SU-DHL-6 (cell line): ENCODE results near the gene ADK.

Experiments used
- H2AFZ ChIP-seq: fragments of 200-600 bp; sonication (generic); 2 replicates; pipeline ENCODE4 v1.6.1; 2014; ENCODE audit warnings: low read depth, mild to moderate bottlenecking, moderate library complexity, mixed read lengths, antibody characterized with exemption, low read length; ENCODE audit not compliant: severe bottlenecking
- H3F3A ChIP-seq: fragments of 200-600 bp; shearing (Covaris generic); 2 replicates; pipeline ENCODE4 v1.6.0; 2016; ENCODE audit warnings: antibody characterized with exemption, mild to moderate bottlenecking; ENCODE audit not compliant: insufficient read depth
- H3K27ac ChIP-seq: fragments of 200-600 bp; sonication (generic); 2 replicates; pipeline ENCODE4 v1.5.1; 2016; ENCODE audit warnings: low read depth, mild to moderate bottlenecking, low read length, moderate library complexity, mixed read lengths
- H3K27me3 ChIP-seq: fragments of 200-600 bp; sonication (generic), shearing (Covaris generic); 2 replicates; pipeline ENCODE4 v1.6.0; 2014; ENCODE audit warnings: mild to moderate bottlenecking, low read length
- H3K36me3 ChIP-seq: fragments of 200-600 bp; sonication (generic); 2 replicates; pipeline ENCODE4 v1.6.1; 2014; ENCODE audit warnings: mild to moderate bottlenecking, low read length, mixed read lengths
- H3K4me2 ChIP-seq: fragments of 300-600, 200-600 bp; shearing (Covaris generic), sonication (generic); 2 replicates; pipeline ENCODE4 v1.6.0; 2014; ENCODE audit warnings: low read length, low read depth, mild to moderate bottlenecking; ENCODE audit not compliant: poor library complexity, severe bottlenecking
- H3K4me3 ChIP-seq: fragments of 200-600 bp; sonication (generic); 2 replicates; pipeline ENCODE4 v1.5.1; 2014; ENCODE audit warnings: antibody characterized with exemption, low read length, mild to moderate bottlenecking, mixed read lengths; ENCODE audit not compliant: insufficient read depth, poor library complexity, severe bottlenecking
- H3K79me2 ChIP-seq: fragments of 200-600 bp; sonication (generic); 2 replicates; pipeline ENCODE4 v1.6.1; 2014; ENCODE audit warnings: mild to moderate bottlenecking, low read length, moderate library complexity; ENCODE audit not compliant: insufficient read depth
- H3K9ac ChIP-seq: fragments of 200-600 bp; sonication (generic); 2 replicates; pipeline ENCODE4 v1.7.0; 2014; ENCODE audit warnings: mild to moderate bottlenecking, low read length
- H3K9me2 ChIP-seq: fragments of 200-600 bp; sonication (generic); replicated peaks from 2 replicates; pipeline ENCODE4 v1.6.1; 2014; ENCODE audit warnings: low read length; ENCODE audit not compliant: insufficient read depth
- H3K9me3 ChIP-seq: fragments of 200-600 bp; sonication (generic); 2 replicates; pipeline ENCODE4 v1.6.1; 2014; ENCODE audit warnings: low read length, mixed read lengths; ENCODE audit not compliant: insufficient read depth
- H4K20me1 ChIP-seq: fragments of 200-600 bp; sonication (generic); 2 replicates; pipeline ENCODE4 v1.6.1; 2014; ENCODE audit warnings: low read depth, mild to moderate bottlenecking, antibody characterized with exemption, low read length, moderate library complexity, mixed read lengths
- EZH2phosphoT487 ChIP-seq: fragments of 200-600 bp; sonication (generic), shearing (Covaris generic); conservative IDR thresholded peaks from 2 replicates; pipeline ENCODE4 v1.6.1; 2018; ENCODE audit warnings: mild to moderate bottlenecking, antibody characterized with exemption, low read length, moderate library complexity, mixed read lengths
- TF ChIP-seq, protein P1 (sequence below): fragments of 200-600 bp; sonication (generic); IDR thresholded peaks from one replicate; pipeline ENCODE4 v1.5.1; 2017; ENCODE audit warnings: antibody characterized with exemption, mild to moderate bottlenecking, low read length, moderate library complexity; ENCODE audit not compliant: insufficient read depth, poor library complexity, severe bottlenecking

The ADK gene

GRCh38 chr10:74507951-74508350 lies 356.9 kb downstream of the ADK start:
- Histone ChIP-seq H3K4me2 (no peak overlapping the region), H3K27me3 (no peaks in the 10 kb centered on the region), H4K20me1 (no peaks in the 10 kb centered on the region), H3K79me2 (no peaks in the 10 kb centered on the region), H3K9me2 (no peaks in the 10 kb centered on the region), H3K9me3 (peaks cover 9% of the 10 kb centered on the region; the same call in 1 of the 2 replicates), H3K4me3 (no peak overlapping the region), H3K9ac (no peak overlapping the region), H3K27ac (no peak overlapping the region), H3K36me3 (0 out of 2 replicates have a peak, but pooled peaks cover 3% of the 10 kb centered on the region), H3F3A (no peaks in the 10 kb centered on the region), H2AFZ (no peak overlapping the region)
- no peak for TF ChIP-seq EZH2phosphoT487
- TF ChIP-seq, protein P1, sequence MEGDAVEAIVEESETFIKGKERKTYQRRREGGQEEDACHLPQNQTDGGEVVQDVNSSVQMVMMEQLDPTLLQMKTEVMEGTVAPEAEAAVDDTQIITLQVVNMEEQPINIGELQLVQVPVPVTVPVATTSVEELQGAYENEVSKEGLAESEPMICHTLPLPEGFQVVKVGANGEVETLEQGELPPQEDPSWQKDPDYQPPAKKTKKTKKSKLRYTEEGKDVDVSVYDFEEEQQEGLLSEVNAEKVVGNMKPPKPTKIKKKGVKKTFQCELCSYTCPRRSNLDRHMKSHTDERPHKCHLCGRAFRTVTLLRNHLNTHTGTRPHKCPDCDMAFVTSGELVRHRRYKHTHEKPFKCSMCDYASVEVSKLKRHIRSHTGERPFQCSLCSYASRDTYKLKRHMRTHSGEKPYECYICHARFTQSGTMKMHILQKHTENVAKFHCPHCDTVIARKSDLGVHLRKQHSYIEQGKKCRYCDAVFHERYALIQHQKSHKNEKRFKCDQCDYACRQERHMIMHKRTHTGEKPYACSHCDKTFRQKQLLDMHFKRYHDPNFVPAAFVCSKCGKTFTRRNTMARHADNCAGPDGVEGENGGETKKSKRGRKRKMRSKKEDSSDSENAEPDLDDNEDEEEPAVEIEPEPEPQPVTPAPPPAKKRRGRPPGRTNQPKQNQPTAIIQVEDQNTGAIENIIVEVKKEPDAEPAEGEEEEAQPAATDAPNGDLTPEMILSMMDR = no peak

- H2AFZ ChIP-seq = no peak overlapping the region
- no peak overlapping the region for H3K4me2 ChIP-seq
- no peak overlapping the region for H3K4me3 ChIP-seq
- no peaks in the 10 kb centered on the region for H3F3A ChIP-seq
- TF ChIP-seq, protein P1 = no peak
- no peak for TF ChIP-seq EZH2phosphoT487
- no peaks in the 10 kb centered on the region for H3K79me2 ChIP-seq
- 0 out of 2 replicates have a peak, but pooled peaks cover 13% of the 10 kb centered on the region for H3K36me3 ChIP-seq
- no peaks in the 10 kb centered on the region for H3K27me3 ChIP-seq
- H3K27ac ChIP-seq = no peak overlapping the region
- H3K9me2 ChIP-seq = no peaks in the 10 kb centered on the region
- no peaks in the 10 kb centered on the region for H4K20me1 ChIP-seq
- no peak overlapping the region for H3K9ac ChIP-seq
- peaks cover 27% of the 10 kb centered on the region; the same call in 1 of the 2 replicates for H3K9me3 ChIP-seq
These were observed 359.6 kb downstream of the ADK start for GRCh38 chr10:74510594-74510993.

GRCh38 chr10:74511051-74511450 lies 360.0 kb downstream of the ADK start:
- Histone ChIP-seq H3F3A (no peaks in the 10 kb centered on the region), H3K4me2 (no peak overlapping the region), H3K4me3 (no peak overlapping the region), H2AFZ (no peak overlapping the region), H4K20me1 (no peaks in the 10 kb centered on the region), H3K79me2 (no peaks in the 10 kb centered on the region), H3K27me3 (no peaks in the 10 kb centered on the region), H3K27ac (no peak overlapping the region), H3K9me2 (no peaks in the 10 kb centered on the region), H3K9me3 (peaks cover 27% of the 10 kb centered on the region; the same call in 1 of the 2 replicates), H3K9ac (no peak overlapping the region), H3K36me3 (0 out of 2 replicates have a peak, but pooled peaks cover 13% of the 10 kb centered on the region)
- TF ChIP-seq EZH2phosphoT487 = no peak
- TF ChIP-seq, protein P1 = no peak
